ENCODE results near the gene TTC28.

The TTC28 gene

GRCh38 chr22:28249402-28249801 is 430.2 kb downstream of the TTC28 start:
- Histone ChIP-seq H3K36me3 (no peaks in the 10 kb centered on the region), H3K4me1 (ENCODE audit: control insufficient read depth in 1 of 2, insufficient read depth in 1 of 2, low read depth in 1 of 2, low read length in 1 of 2) (no peaks in the 10 kb centered on the region), H3K9me3 (no peaks in the 10 kb centered on the region), H3K4me3 (ENCODE audit: low read depth in 1 of 2, low read length in 1 of 2) (no peak overlapping the region), H3K27ac (no peak overlapping the region), H3K27me3 (no peaks in the 10 kb centered on the region)
- no peak for TF ChIP-seq CTCF (IDR thresholded peaks at IDR 0.05)

DNA sequence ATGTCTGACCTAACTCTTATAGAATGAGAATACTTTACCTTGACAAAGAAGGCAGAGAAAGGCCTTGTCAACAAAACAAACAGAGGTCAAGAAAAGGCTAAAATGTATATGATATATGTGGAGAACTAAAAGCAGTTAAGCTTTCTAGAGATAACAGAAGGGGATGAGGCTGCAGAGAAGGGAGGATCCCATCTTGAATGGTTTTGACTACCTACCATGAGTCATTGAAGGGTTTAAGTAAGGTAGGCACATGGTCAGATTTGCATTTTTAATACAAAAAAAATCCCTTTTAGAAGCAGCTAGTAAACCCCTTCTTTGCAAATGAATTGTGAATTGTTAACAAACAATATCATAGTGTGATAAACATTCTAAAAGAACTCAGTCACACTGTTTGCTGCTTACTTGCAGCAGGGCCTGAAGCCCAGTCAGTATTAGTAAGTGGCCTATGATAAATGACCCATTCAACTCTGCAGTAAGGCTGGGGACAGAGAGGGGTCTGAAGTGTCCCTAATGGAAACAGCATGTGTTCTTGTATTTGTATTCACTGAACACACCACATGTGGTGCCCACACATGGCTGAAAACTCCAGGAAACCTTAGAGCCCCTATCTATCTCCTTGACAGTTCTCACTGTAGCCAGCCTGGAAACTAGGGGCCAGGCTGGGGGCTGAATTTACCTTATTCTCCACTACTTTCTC is 431.8 kb downstream of the TTC28 start:
- H3K27me3 ChIP-seq = no peaks in the 10 kb centered on the region
- no peaks in the 10 kb centered on the region for H3K9me3 ChIP-seq
- no peaks in the 10 kb centered on the region for H3K36me3 ChIP-seq
- no peak overlapping the region for H3K4me3 ChIP-seq (ENCODE audit: low read depth in 1 of 2, low read length in 1 of 2)
- H3K27ac ChIP-seq = no peak overlapping the region
- no peaks in the 10 kb centered on the region for H3K4me1 ChIP-seq (ENCODE audit: control insufficient read depth in 1 of 2, insufficient read depth in 1 of 2, low read depth in 1 of 2, low read length in 1 of 2)
- no peak for TF ChIP-seq CTCF (IDR thresholded peaks at IDR 0.05)

DNA sequence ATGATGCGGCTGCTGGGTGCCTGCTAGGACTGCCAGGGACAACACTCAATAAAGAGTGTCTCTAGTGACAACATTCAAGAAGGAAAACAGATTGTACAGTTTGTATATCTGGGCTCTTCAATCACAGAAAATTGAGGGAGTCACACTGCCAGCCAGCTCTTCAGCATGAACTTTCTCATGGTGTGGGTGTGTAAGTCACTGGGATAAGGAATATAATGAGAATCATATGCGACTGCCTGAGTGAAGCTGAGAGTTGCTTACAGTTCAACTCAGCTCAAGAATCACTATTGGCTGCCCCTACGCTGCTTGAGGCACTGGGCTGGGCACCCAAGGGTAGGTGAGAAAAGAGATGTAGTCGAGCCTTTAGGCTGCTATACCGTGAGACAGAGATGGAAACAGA is 432.5 kb downstream of the TTC28 start:
- no peaks in the 10 kb centered on the region for H3K4me1 ChIP-seq (ENCODE audit: control insufficient read depth in 1 of 2, insufficient read depth in 1 of 2, low read depth in 1 of 2, low read length in 1 of 2)
- H3K4me3 ChIP-seq (ENCODE audit: low read depth in 1 of 2, low read length in 1 of 2) = no peak overlapping the region
- H3K27me3 ChIP-seq = no peaks in the 10 kb centered on the region
- H3K9me3 ChIP-seq = no peaks in the 10 kb centered on the region
- no peak for TF ChIP-seq CTCF (IDR thresholded peaks at IDR 0.05)
- no peaks in the 10 kb centered on the region for H3K36me3 ChIP-seq
- no peak overlapping the region for H3K27ac ChIP-seq

GRCh38 chr22:28246397-28246796 is 433.2 kb downstream of the TTC28 start:
- no peak overlapping the region for H3K27ac ChIP-seq
- H3K9me3 ChIP-seq = no peaks in the 10 kb centered on the region
- H3K36me3 ChIP-seq = no peaks in the 10 kb centered on the region
- H3K4me1 ChIP-seq (ENCODE audit: control insufficient read depth in 1 of 2, insufficient read depth in 1 of 2, low read depth in 1 of 2, low read length in 1 of 2) = no peaks in the 10 kb centered on the region
- H3K27me3 ChIP-seq = no peaks in the 10 kb centered on the region
- H3K4me3 ChIP-seq (ENCODE audit: low read depth in 1 of 2, low read length in 1 of 2) = no peak overlapping the region
- no peak for TF ChIP-seq CTCF (IDR thresholded peaks at IDR 0.05)

GRCh38 chr22:28245579-28246224 is 433.9 kb downstream of the TTC28 start:
- Histone ChIP-seq H3K36me3 (no peaks in the 10 kb centered on the region), H3K4me1 (ENCODE audit: control insufficient read depth in 1 of 2, insufficient read depth in 1 of 2, low read depth in 1 of 2, low read length in 1 of 2) (no peaks in the 10 kb centered on the region), H3K27ac (no peak overlapping the region), H3K27me3 (no peaks in the 10 kb centered on the region), H3K4me3 (ENCODE audit: low read depth in 1 of 2, low read length in 1 of 2) (no peak overlapping the region), H3K9me3 (no peaks in the 10 kb centered on the region)
- no peak for TF ChIP-seq CTCF (IDR thresholded peaks at IDR 0.05)

Measured in neutrophil (primary cell).